OCI-LY3 (cell line): ENCODE measurements around the gene CLIC5.

Experiments used
- H2AFZ ChIP-seq: fragments of 200-600, 300-600 bp; shearing (Covaris generic); 2 replicates; pipeline ENCODE4 v1.6.0; 2014; ENCODE audit warnings: antibody characterized with exemption, low read depth, low read length
- H3K27ac ChIP-seq: fragments of 200-600, 300-600 bp; sonication (generic); 2 replicates; pipeline ENCODE4 v1.5.1; 2014; ENCODE audit warnings: mild to moderate bottlenecking, low read length, moderate library complexity, mixed read lengths
- H3K27me3 ChIP-seq: fragments of 200-600, 300-600 bp; sonication (generic); 2 replicates; pipeline ENCODE4 v1.6.1; 2014; ENCODE audit warnings: low read depth, low read length, mixed read lengths
- H3K36me3 ChIP-seq: fragments of 200-600, 300-600 bp; sonication (generic); replicated peaks from 2 replicates; pipeline ENCODE3; 2014; ENCODE audit warnings: low read depth, low read length, mixed read lengths
- H3K4me1 ChIP-seq: fragments of 300-600, 200-600 bp; sonication (generic); 2 replicates; pipeline ENCODE4 v1.6.1; 2014; ENCODE audit warnings: low read length, mixed read lengths
- H3K4me2 ChIP-seq: fragments of 200-600, 300-600 bp; sonication (generic); 2 replicates; pipeline ENCODE4 v1.6.1; 2014; ENCODE audit warnings: low read length, mixed read lengths
- H3K4me3 ChIP-seq: fragments of 300-600, 200-600 bp; sonication (generic); 2 replicates; pipeline ENCODE4 v1.5.1; 2014; ENCODE audit warnings: antibody characterized with exemption, mild to moderate bottlenecking, low read length, moderate library complexity
- H3K79me2 ChIP-seq: fragments of 300-600, 200-600 bp; shearing (Covaris generic); 2 replicates; pipeline ENCODE4 v1.6.1; 2014; ENCODE audit warnings: mild to moderate bottlenecking, low read length, mixed read lengths
- H3K9ac ChIP-seq: fragments of 300-600, 200-600 bp; shearing (Covaris generic); 2 replicates; pipeline ENCODE4 v1.6.0; 2014; ENCODE audit warnings: mild to moderate bottlenecking, low read length, moderate library complexity
- H3K9me3 ChIP-seq: fragments of 200-600, 300-600 bp; shearing (Covaris generic); 2 replicates; pipeline ENCODE4 v1.6.1; 2014; ENCODE audit warnings: low read length, mixed read lengths; ENCODE audit not compliant: insufficient read depth
- H4K20me1 ChIP-seq: fragments of 200-600, 300-600 bp; sonication (generic); 2 replicates; pipeline ENCODE4 v1.6.1; 2016; ENCODE audit warnings: low read length, mixed read lengths; ENCODE audit not compliant: insufficient read depth
- EZH2phosphoT487 ChIP-seq: fragments of 200-600 bp; shearing (Covaris generic); IDR thresholded peaks from 2 replicates; pipeline ENCODE4 v1.6.1; 2018; ENCODE audit warnings: antibody characterized with exemption, mixed run types, low read depth
- TF ChIP-seq, protein P1 (sequence below): fragments of 200-600, 300-600 bp; sonication (generic); IDR thresholded peaks from 2 replicates; pipeline ENCODE4 v1.5.1; 2014; ENCODE audit warnings: antibody characterized with exemption, low read length, low read depth

CLIC5 gene

DNA sequence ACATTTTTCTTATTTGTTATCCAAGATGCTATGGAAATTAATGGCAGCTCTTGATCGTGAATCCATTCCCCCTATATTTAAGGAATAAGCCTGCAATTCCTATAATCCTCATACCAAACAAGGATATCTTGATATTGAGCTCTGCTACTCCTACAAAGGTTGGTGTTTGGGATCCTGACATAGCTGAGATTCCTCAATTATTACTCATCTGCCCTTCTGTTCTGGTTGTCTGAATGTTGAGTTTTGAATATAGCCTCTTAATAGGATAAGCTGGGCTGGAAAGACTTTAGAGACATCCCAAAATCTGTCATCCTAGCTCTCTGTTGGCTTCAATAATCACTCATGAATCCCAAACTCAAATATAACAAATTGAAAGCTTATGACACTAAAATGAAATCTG, 49.9 kb downstream of the CLIC5 start:
- Histone ChIP-seq H3K27ac (no peak overlapping the region), H3K36me3 (no peaks in the 10 kb centered on the region), H2AFZ (no peak overlapping the region), H3K4me1 (peaks cover 8% of the 10 kb centered on the region), H3K9me3 (no peaks in the 10 kb centered on the region), H3K79me2 (no peaks in the 10 kb centered on the region), H3K4me3 (no peak overlapping the region), H3K27me3 (peaks cover 10% of the 10 kb centered on the region; the same call in 1 of the 2 replicates), H3K9ac (no peak overlapping the region), H4K20me1 (no peaks in the 10 kb centered on the region), H3K4me2 (no peak overlapping the region)
- no peak for TF ChIP-seq EZH2phosphoT487
- TF ChIP-seq, protein P1, sequence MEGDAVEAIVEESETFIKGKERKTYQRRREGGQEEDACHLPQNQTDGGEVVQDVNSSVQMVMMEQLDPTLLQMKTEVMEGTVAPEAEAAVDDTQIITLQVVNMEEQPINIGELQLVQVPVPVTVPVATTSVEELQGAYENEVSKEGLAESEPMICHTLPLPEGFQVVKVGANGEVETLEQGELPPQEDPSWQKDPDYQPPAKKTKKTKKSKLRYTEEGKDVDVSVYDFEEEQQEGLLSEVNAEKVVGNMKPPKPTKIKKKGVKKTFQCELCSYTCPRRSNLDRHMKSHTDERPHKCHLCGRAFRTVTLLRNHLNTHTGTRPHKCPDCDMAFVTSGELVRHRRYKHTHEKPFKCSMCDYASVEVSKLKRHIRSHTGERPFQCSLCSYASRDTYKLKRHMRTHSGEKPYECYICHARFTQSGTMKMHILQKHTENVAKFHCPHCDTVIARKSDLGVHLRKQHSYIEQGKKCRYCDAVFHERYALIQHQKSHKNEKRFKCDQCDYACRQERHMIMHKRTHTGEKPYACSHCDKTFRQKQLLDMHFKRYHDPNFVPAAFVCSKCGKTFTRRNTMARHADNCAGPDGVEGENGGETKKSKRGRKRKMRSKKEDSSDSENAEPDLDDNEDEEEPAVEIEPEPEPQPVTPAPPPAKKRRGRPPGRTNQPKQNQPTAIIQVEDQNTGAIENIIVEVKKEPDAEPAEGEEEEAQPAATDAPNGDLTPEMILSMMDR, result no peak

DNA sequence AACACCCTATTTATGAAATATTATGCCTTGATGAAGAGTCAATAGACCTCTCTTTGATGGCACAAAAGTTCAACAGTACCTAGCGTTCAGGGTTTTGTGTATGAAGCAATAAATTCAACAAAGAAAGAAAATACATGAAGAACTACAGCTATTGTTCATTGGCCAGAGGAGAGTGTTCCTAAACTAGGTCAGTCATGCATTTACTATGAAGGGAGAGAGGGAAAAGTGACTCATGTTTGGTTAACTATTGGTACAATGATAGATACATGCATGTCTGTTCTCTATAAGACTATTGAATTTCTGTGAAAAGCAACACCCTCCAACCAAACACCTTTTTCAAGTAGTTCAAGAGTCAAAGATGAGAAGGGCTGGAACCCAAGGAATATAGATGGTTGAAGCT, 50.7 kb downstream of the CLIC5 start:
- TF ChIP-seq, protein P1, result no peak
- TF ChIP-seq EZH2phosphoT487, result no peak
- Histone ChIP-seq H4K20me1 (no peaks in the 10 kb centered on the region), H3K27me3 (peaks cover 10% of the 10 kb centered on the region; the same call in 1 of the 2 replicates), H3K4me2 (no peak overlapping the region), H3K9ac (no peak overlapping the region), H3K4me3 (no peak overlapping the region), H3K36me3 (no peaks in the 10 kb centered on the region), H3K79me2 (no peaks in the 10 kb centered on the region), H3K4me1 (peaks cover 1% of the 10 kb centered on the region; the same call in 1 of the 2 replicates), H3K27ac (no peak overlapping the region), H3K9me3 (no peaks in the 10 kb centered on the region), H2AFZ (no peak overlapping the region)

DNA sequence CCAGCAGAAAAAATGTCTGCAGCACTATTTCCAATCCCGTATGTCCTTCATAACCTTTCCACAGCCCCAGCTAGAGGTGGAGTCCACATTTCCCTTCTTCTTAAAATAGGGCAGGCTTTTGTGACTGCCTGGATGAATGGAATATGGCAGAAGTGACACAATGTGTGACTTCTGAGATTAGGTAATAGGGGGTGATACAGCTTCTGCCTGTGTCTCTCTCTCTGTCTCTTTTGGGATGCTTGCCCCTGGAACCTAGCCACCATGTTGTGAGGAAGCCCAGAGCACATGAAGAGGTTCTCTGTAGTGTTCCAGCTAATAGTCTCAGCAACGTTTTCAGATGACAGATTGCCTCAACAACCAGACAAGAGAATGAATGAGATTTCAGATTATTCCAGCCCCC, 51.4 kb downstream of the CLIC5 start:
- Histone ChIP-seq H3K4me1 (no peaks in the 10 kb centered on the region), H3K27me3 (peaks cover 10% of the 10 kb centered on the region; the same call in 1 of the 2 replicates)
- no peak for TF ChIP-seq EZH2phosphoT487
- TF ChIP-seq, protein P1, result no peak

DNA sequence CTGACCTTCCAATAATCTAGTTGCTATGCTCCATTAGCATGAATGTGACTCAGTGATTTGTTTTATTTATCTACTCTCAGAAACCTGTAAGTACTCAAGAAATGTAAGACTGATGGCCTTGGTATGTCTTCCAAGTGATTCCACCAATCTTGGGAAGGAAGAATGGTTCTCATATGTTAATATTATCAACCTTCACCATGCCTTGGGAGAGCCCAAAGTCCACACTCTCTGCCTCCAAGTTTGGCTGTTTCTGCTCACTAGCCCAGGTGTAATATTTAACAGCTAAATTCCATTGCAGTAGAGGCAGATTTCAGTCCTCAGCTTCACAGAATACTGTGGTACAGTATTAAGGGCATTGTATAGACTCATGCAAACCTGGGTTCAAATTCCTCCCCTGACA, 51.8 kb downstream of the CLIC5 start:
- no peak overlapping the region for H2AFZ ChIP-seq
- no peaks in the 10 kb centered on the region for H3K79me2 ChIP-seq
- H3K27ac ChIP-seq, result no peak overlapping the region
- peaks cover 10% of the 10 kb centered on the region; the same call in 1 of the 2 replicates for H3K27me3 ChIP-seq
- no peak overlapping the region for H3K9ac ChIP-seq
- no peaks in the 10 kb centered on the region for H4K20me1 ChIP-seq
- H3K4me1 ChIP-seq, result no peaks in the 10 kb centered on the region
- H3K9me3 ChIP-seq, result no peaks in the 10 kb centered on the region
- no peak overlapping the region for H3K4me3 ChIP-seq
- no peak overlapping the region for H3K4me2 ChIP-seq
- no peaks in the 10 kb centered on the region for H3K36me3 ChIP-seq
- TF ChIP-seq EZH2phosphoT487, result no peak
- TF ChIP-seq, protein P1, result no peak

More for the DNA sequence above, 51.4 kb downstream of the CLIC5 start:
- Histone ChIP-seq H3K9me3 (no peaks in the 10 kb centered on the region), H4K20me1 (no peaks in the 10 kb centered on the region), H3K27ac (no peak overlapping the region), H3K4me3 (no peak overlapping the region), H3K9ac (no peak overlapping the region), H3K4me2 (no peak overlapping the region), H2AFZ (no peak overlapping the region), H3K79me2 (no peaks in the 10 kb centered on the region), H3K36me3 (no peaks in the 10 kb centered on the region)
